HG03378 (cell line): ENCODE measurements around the gene AGBL4.

ENCODE experiments used
- ATAC-seq: cut with Tn5 transposase; IDR thresholded peaks from one replicate; pipeline ENCODE4 v1.9.1; 2021; ENCODE audit warnings: mild to moderate bottlenecking, moderate library complexity; ENCODE audit not compliant: unreplicated experiment

The AGBL4 gene

DNA sequence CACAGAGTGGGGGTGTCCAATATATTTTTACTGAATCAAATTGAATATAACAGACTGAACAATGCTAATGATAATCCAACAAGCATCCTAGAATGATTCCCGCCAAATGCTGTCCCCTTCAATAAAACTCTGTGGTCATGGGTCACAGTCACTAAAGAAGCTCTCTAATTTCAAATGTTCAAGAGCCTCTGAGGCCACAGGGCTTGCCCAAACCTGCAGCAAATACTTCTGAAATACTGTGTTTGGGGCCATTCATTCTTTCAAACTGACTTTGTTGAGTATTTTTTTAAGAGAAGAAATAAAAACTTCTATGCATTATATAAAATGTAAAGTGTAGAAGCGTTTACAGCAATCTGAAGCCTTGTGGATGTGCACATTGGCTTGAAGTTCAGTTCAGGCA is 1239.5 kb downstream of the AGBL4 start:
- no peak for ATAC-seq

DNA sequence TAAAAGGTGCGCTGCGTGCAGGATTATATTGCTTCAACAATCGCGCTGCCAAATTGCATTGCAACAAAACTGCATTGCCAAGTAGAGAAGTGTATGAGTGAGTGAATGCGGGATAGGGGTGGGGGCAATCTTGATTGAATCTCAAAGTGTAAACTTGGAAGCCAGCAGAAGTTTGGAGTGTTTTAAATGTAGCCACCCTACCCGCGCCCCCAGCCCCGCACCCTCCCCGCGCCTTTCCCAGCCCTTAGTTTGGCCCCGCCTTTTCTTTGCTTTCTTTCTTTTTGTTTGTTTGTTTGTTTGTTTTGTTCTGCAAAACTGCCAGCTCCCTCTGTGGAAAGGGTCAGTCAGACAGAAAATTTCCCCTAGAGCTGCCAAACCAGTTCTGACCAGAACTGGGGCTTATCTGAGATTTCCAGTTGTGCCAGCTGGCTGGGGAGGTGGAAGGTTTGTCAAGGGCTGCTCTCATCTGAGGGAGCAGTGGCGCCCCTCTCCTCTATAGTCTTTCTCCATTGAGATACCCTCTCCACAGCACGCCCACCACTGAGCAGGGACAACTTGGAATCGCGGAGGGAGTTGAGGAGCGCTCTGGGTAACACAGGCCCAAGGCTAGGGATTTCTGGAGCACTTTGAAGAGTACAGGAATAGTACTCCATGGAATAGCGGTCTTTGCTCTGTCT is 1246.4 kb downstream of the AGBL4 start:
- no peak for ATAC-seq

DNA sequence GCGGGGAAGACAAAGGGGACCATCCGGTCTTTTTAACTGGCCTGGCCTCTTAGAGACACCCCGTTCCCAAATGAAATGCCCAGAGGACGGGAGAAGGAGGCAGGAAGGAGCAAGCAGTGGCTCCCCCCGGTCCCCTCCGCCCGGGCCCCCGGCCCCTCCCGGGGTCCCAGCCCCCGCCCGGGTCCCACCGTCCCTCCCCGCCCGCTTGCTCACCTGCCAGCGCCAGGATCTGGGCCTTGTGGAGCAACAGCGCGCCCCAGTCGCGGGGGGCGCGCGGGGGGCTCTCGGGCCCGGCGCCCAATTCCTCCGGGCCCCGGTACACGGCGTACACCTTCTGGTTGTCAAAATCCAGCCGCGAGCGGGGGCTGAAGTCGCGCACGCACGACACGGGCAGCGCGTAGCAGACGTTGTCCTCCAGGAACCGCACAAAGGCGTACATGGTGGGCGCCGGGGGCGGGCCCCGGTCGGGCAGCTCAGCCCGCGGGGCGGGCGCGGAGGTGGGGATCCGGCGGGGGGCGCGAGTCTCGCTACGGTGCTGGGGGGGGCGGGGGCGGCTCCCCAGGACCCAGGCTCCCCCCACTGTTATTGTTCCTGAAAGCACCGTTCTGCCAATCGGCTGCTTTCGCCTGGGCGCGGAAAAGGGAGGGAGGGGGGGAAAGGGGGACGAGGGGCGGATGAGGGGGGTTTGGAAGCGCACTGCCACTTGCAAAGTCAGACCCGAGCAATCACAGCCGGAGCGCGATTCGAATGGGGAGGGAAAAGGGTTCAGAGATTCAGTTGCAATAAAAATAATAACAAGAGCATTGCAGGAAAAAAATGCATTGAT is 1247.1 kb downstream of the AGBL4 start, which contains the start of gene BEND5:
BEND5 (minus strand) TSS at position 499 of the 826 bp plus-strand sequence; CDS start at position 439, 60 bp downstream.
- ATAC-seq = no peak

DNA sequence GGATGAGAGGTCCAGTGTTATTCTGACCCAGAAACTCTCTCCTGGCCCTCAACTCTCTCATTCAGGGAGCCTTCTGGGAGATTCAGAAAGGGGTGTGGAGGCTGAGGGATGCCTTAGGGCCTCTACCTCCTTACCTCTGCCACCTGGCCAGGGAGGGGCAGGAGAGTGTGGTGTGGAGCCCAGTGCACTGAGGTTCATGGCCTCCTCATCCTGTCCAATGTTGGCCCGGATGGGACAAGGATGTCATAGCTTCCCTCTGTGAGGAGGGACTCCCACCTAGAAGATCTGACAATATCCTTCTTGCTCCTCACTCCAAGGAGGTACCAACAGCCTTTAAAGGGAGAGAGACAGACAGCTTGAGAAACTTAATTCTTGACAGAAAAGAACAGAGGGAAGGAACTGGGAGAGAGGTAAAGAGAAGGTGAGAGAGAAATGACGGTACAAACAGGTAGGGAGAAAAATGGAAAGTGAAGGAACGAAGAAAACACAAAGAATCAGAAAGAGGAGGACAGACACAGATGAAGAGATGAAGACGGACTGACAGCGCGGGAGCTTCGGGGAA is 1247.8 kb downstream of the AGBL4 start:
- no peak for ATAC-seq

DNA sequence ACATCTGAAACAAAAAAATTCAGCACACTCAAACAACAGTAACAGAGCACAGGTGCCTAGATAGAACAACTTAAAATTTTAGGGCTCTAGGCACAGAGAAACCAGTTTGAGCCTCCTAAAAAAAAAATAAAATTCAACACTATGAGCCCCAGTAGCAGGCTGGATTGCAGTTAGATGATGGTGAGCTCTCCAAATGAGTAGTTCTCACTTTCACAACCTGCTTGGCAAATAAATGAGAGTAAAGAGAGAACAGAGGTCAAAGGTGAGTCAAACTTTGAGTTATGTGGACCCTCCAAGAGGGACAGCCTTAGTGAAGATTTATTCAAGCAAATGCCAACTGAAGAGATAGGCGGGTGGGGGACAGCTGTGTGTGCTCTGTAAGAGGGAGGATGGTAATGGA is 1250.6 kb downstream of the AGBL4 start:
- peak; percentile 57 for ATAC-seq

DNA sequence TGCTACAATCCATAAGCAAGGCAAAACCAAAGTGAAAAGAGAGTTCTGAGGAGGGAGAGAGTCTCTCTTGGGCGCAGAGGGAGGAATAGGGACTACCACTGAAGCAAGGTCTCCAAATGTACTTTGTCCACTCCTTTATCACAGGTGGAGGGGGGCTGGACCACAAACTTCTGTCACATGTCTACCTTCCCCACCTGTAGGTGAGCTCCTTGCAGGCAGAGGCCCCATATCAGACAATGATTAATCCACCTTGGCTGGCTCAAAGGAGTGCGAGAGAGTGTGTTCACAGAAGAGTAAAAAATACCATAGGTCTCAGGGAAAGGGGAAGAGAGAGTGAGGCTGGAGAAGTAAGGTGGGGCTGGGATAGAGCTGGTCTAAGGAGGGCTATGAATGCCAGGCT is 1251.5 kb downstream of the AGBL4 start:
- no peak for ATAC-seq

DNA sequence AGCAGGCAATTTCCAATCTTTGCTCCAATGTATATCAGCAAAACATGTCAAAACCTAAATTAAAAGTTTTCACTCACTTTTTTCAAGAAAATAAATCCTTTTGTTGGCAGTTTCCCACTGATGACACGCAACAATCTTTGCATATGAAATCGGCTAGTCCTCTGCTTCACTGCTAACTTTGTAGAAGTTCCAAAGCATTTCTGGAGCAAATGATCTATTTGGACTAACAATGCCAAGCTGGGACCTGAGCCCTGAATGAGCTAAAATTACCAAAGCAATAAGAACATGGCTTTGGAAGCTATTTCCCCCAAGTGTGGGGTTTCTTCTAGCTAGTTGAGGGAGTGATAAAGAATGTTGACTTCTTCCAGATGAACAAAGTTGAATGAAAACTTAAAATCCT is 1252.2 kb downstream of the AGBL4 start:
- no peak for ATAC-seq

DNA sequence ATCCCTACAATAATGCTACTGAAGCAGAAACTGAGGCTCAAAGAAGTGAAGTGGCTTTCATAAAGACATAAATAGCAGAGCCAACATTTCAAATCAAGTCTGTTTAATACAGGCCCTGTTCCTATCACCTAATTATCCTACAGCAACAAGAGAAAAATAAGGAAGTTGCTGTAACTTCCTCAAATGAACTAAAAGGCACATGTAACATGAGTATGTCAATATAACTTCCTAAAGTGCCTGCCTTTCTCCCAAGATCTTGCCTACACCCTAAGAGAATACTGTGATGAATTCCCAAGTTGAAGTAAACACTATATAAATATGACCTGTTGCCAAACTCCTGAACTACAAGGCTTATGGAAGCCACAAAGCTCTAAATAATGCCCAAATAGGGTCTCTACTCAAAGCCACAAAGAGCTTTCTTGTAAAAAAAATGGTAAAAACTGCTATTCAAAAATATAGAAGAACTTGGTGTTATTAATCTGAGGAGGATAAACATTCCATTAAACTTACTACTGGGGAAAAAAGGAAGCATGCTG is 1255.7 kb downstream of the AGBL4 start:
- ATAC-seq = no peak

DNA sequence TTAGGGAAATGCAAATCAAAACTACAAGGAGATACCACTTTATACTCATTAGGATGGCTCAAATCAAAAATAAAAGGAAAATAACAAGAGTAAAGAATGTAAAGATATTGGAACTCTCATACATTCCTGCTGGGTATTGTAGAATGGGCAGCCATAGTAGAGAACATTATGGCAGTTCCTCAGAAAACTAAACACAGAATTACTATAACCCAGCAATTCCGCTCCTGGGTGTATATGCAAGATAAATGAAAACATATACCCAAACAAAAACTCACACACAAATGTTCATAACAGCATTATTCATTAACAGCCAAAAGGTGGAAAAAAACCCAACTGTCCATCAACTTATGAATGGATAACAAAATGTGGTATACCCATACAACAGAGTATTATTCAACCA is 1258.4 kb downstream of the AGBL4 start:
- ATAC-seq = no peak

DNA sequence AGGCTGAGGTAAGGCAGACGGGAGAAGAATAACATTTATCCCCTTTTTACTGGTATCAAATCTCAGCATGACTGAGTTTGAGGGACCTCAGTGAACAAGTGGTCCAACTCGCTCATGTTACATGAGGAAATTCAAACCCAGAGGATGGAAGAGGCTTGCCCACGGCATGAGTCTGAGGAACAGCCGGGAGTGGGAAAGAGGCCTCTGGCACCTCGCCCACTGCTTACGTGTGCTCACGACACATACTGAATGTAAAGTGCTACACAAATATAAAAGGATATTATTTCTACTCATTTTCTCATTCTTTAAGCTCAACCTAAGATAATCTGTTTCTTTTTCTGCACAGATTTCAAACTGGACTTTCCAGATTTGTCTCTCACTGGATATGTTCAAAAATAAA is 1261.8 kb downstream of the AGBL4 start:
- ATAC-seq = no peak

DNA sequence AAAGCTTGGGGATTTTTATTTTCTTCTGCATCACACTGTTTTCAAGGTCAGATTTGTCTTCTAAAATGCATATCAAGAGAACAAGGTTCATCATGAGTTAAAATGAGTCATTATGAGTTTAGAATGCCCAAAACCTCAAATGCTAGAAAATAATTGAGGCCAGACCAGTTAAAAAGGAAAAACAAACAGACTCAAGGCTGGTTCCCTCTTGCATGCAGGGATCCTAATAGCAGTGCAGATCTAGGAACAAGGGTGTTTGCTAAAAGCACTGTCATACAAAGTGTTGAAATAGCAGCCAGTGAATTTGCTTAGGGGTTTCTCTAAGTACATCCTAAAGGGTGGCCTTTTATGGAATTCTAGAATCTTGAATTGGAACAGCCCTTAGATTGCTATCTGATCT is 1262.3 kb downstream of the AGBL4 start:
- ATAC-seq = no peak

DNA sequence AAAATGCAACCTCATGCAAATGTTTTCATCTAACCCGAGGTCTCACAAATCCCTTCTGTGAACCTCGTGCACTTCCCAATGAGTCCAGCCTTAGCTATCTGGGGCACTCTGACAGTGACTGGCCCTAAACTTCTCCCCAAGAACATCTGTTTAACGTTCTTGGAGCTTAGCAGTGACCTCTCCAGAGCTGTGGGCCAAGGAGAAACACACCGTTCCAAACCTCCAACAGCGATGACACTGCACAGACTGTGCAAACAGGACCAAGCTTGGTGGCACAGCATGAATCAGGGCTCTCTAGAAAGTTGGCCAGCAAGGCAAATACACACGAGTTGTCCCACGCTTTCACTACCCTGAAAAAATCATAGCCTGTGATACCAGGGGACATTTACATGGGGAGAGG is 1262.9 kb downstream of the AGBL4 start:
- no peak for ATAC-seq

DNA sequence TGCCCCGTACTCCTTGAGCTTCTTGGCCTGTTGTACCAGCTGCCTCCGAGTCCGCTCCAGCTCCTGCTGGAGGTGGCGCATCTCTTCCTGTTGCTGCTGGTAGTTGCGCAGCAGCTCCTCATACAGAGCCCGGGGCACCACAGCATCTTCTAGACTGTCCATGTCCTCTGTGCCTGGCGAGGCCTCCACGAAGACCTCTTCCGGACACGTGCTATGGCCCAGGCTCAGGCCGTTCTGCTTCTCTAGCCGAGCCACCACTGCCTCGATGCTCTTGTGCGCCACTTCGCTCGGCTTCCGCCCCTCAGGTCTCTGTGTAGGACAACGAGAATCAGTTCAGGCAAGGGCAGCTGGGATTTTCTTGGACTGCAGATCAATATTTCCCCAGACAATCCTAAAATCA is 1264.8 kb downstream of the AGBL4 start:
- no peak for ATAC-seq

DNA sequence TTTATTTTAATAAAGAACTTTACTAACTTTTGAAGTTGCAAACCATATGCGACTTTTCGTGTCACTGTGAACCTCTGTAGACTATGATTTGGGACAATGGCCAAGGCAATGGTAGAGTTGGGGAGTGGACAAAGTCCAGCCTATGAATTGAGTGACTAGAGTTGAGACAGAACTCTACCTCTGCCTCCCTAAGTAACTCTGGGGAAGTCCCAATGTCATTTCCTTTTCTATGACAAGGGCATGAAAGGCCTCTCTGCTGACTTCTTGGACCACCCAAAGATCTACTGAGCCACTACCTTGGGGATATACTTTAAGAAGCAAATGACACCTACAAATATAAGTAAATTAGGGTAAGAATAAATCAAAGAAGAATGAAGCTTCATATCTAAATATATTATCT is 1266.4 kb downstream of the AGBL4 start:
- ATAC-seq = no peak

DNA sequence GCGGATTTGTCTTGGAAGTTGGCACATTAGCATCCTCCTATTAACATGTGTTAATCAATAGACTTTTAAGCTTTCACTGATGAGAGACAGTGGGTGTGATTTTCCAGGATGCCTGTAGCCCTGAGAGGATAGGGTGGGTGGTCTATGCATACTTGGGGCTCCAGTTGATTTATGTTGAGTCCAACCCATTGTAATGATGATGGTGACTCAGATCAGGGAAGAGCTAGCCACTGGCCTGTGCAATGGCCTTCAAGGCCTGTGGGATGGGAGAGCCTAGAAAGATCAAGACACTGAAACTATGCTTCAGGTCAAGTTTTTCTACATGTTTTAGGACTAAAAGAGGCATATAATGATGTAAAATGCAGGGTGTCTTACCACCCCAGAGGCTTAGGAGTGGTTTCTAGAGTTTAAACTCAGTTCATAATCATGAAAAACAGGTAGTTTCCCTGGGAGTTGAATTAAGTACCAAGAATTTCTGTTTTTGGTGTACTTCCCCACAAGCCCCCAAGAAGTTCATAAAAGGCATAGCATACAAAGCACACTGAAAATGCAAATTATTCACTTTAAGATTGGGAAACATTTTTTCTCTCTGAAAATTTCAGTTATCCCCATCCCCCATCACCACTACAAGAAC is 1267.0 kb downstream of the AGBL4 start:
- ATAC-seq = no peak

DNA sequence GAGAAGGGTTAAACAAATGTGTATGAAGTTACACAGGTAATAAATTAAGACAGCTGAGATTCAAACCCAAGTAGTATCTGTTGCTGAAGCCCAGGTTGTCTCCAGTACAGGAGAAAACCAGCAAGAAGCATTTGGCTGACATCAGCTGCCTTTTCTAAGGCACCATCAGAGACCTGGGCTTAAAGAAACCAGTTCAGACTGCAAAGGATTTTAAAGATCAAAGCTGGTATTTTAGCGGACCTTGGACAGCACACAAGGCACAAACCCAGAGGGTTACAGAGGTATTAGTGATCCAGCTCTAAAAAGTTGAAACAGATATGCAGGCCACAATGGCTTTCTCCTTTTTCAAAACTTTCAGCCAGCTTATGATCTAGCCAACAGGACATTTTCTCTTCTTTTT is 1270.5 kb downstream of the AGBL4 start:
- ATAC-seq = no peak

DNA sequence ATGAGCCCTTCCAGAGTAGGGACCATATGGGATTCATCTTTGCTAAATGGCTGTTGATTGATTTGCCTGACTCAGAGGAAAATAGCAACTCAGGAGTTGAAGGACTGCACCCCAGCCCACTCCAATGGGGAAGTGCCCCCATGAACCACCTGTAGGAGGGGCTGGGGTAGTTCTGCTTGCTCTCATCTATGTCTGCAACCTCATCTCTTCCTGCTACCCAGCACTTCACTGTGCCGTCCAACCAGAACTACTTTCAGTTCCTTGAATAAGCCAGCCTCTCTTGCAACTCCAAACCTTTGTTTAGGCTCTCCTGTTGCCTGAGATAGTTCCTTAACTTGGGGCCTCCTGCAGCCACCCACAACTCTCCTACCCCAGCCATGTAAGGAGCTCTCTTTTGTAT is 1273.6 kb downstream of the AGBL4 start:
- ATAC-seq = peak; percentile 96

DNA sequence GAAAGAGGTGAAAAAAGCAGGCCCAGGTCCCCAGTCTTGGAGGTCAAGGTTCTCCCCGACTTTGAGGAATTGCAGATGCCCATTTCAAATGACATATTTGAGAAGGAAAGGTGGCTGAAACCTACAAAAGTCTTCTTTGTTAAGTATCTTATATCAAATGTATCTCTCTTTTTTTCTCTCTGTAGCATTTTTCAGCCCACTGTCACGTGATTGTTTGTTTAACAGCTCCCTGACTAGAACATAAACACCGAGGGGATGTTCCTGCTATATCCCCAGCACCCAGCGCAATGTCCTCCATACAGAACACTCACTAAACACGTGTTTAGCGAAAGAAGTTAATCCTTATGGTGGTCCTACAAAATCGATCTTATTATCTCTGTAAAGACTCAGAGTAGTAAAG is 1274.7 kb downstream of the AGBL4 start:
- no peak for ATAC-seq

DNA sequence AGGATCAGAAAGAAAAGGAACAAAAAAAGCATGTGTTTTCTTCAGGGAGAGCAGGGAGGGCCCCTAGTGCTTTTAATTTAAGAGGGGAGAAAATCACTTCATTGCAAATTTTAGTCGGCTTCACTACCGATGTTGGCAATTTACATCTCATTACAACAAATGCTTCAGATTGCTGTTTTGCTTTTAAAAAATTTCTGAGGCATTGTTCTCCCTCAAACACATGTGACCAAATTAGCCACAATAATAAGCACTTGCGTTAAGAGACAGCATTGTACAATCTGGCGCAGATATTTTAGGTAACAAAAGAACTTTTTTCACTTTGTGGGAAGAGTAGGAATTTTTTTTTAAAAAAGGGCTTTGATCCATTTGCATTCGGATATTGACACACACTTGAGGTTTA is 1276.8 kb downstream of the AGBL4 start:
- no peak for ATAC-seq

DNA sequence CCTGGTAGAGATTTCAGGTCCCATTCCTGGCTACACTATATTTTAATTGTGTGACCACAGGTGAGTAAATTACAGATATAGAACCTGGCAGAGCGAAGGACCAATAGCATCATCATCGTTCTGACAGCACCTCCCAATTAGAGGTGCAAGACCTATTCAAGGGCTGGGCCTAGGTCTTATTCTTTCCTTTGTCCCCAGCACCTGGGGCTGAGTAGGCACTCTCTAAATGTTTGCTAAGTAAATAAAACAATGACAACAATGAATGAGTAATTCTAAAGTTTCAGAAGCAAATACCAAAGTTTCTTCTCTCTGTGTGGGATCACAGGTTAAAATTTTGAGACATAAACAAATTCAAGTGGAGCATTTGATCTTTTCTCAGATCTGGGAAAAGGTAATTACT is 1279.7 kb downstream of the AGBL4 start:
- ATAC-seq = no peak

DNA sequence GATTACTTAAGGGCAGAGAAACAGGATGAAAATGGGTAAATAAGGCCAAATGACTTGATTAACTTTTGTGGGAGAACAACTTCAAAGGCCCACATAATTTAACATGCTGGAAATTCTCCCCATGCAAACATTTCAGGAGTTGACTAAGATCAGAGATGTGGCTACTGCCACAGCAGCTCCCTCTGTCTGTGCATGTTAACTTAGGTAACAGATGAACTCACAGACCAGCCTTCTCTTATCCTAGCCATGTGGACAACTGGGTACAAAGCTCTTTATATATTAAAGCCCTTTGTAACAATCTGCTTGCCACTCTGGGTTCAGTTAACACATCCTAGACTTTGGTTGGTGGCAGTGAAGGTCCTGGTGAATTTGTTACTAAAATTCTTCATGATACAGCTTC is 1280.3 kb downstream of the AGBL4 start:
- no peak for ATAC-seq
